Measurements from ENCODE around the gene TXNDC5. TPM values are rescaled to one million over a fixed set of nuclear protein-coding genes. Genes with fewer than 3 reads are reported as not detected.

TXNDC5 gene
- total RNA-seq, 2 donors from 2014 or later, result 123 to 128 TPM

- intact Hi-C loops (cut with DNase I), result no loop called here
- Histone ChIP-seq H3K9me3 (no peaks in the 10 kb centered on the region), H3K27me3 (replicated peaks; ENCODE audit: insufficient read depth) (no peaks in the 10 kb centered on the region), H3K4me3 (no peak overlapping the region), H3K27ac (no peak overlapping the region), H3K36me3 (peaks cover 6 to 16% of the 10 kb centered on the region in 2 donors), H3K4me1 (replicated peaks) (no peaks in the 10 kb centered on the region)
- WGBS, result 91% methylated on average over 13 of the region's 13 CpGs
- TF ChIP-seq CTCF (IDR thresholded peaks at IDR 0.05) (no peak), POLR2AphosphoS5 (IDR thresholded peaks at IDR 0.05) (no peak), POLR2A (IDR thresholded peaks at IDR 0.05) (no peak)
- DNase-seq (ENCODE audit: low spot score), result no peak
These were observed 30.4 kb downstream of the TXNDC5 start for GRCh38 chr6:7879980-7880717.

GRCh38 chr6:7879579-7879978, 31.0 kb downstream of the TXNDC5 start:
- Histone ChIP-seq H3K9me3 (no peaks in the 10 kb centered on the region), H3K4me3 (no peak overlapping the region), H3K27ac (no peak overlapping the region), H3K36me3 (peaks cover 3 to 16% of the 10 kb centered on the region in 2 donors), H3K27me3 (replicated peaks; ENCODE audit: insufficient read depth) (no peaks in the 10 kb centered on the region), H3K4me1 (replicated peaks) (no peaks in the 10 kb centered on the region)
- intact Hi-C loops (cut with DNase I), result no loop called here
- TF ChIP-seq POLR2A (IDR thresholded peaks at IDR 0.05) (no peak), POLR2AphosphoS5 (IDR thresholded peaks at IDR 0.05) (no peak), CTCF (IDR thresholded peaks at IDR 0.05) (no peak)
- DNase-seq (ENCODE audit: low spot score), result no peak
- 95% methylated on average over 6 of the region's 6 CpGs for WGBS

- no peak for DNase-seq (ENCODE audit: low spot score)
- no peaks in the 10 kb centered on the region for H3K27me3 ChIP-seq (replicated peaks; ENCODE audit: insufficient read depth)
- intact Hi-C loops (cut with DNase I), result no loop called here
- 94% methylated on average over 2 of the region's 2 CpGs for WGBS
- H3K4me3 ChIP-seq, result no peak overlapping the region
- no peak overlapping the region for H3K27ac ChIP-seq
- no peaks in the 10 kb centered on the region for H3K9me3 ChIP-seq
- TF ChIP-seq CTCF (IDR thresholded peaks at IDR 0.05), result no peak
- TF ChIP-seq POLR2AphosphoS5 (IDR thresholded peaks at IDR 0.05), result no peak
- no peak for TF ChIP-seq POLR2A (IDR thresholded peaks at IDR 0.05)
- peaks cover 0 to 16% of the 10 kb centered on the region in 2 donors for H3K36me3 ChIP-seq
- H3K4me1 ChIP-seq (replicated peaks), result no peaks in the 10 kb centered on the region
These were observed 31.5 kb downstream of the TXNDC5 start for GRCh38 chr6:7879043-7879442.

DNA sequence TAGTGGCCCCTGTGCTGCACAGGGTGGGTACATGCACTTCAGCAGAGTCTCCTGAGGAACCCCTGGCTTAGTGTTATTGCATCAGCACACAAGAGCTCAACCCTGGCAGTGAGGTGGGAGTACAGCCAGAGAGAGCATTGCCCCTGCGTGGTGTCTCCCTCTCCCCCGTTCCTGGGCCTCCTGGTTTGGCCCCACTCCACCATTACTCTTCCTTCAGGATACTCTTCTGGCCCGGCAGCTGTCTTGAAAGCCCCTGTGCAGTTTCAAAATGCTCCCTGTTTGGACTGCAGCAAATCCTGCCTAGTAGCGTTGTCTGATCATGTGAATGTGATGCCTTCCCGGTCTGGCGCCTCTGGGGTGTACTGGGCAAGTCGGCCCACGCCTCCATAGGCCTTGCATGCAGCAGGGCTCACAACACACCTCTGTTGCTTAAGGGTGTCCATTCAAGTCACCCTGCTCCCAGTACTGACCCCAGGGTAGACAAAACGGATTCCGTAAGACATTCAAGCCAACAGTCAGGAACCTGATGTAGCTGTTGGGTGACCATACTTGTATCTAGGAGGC, 32.1 kb downstream of the TXNDC5 start:
- no peaks in the 10 kb centered on the region for H3K9me3 ChIP-seq
- no peak for DNase-seq (ENCODE audit: low spot score)
- no peaks in the 10 kb centered on the region for H3K27me3 ChIP-seq (replicated peaks; ENCODE audit: insufficient read depth)
- peaks cover 0 to 13% of the 10 kb centered on the region in 2 donors for H3K36me3 ChIP-seq
- 71% methylated on average over 7 of the region's 10 CpGs for WGBS
- no peak overlapping the region for H3K27ac ChIP-seq
- intact Hi-C loops (cut with DNase I), result no loop called here
- TF ChIP-seq POLR2A (IDR thresholded peaks at IDR 0.05), result no peak
- H3K4me3 ChIP-seq, result no peak overlapping the region
- H3K4me1 ChIP-seq (replicated peaks), result no peaks in the 10 kb centered on the region

DNA sequence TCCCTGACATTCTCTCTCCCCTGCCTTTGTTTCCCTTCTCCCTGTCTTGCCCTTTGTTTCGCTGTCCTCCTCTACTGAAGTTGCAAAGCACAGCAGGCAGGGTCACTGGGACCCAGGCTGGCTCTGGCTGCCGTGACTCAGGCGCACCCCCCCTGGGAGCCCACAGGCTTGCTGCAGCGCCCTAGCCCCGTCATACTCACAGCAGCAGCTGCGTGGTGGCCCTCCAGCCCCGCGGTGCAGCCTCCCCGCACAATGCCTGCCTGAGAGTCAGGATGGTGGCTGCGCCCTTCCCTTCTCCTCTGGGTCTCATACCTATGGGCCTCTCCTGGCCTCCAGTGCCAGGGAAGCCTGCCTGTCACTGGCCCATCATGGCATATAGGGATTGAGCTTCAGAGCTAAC, 41.7 kb downstream of the TXNDC5 start:
- Histone ChIP-seq H3K36me3 (no peaks in the 10 kb centered on the region), H3K4me1 (replicated peaks) (no peaks in the 10 kb centered on the region), H3K4me3 (no peak overlapping the region), H3K27ac (no peak overlapping the region), H3K27me3 (replicated peaks; ENCODE audit: insufficient read depth) (no peaks in the 10 kb centered on the region), H3K9me3 (no peaks in the 10 kb centered on the region)
- intact Hi-C loops (cut with DNase I), result no loop called here
- DNase-seq (ENCODE audit: low spot score), result no peak
- WGBS, result 86% methylated on average over 10 of the region's 10 CpGs
- TF ChIP-seq POLR2A (IDR thresholded peaks at IDR 0.05) (no peak), POLR2AphosphoS5 (IDR thresholded peaks at IDR 0.05) (no peak), CTCF (IDR thresholded peaks at IDR 0.05) (no peak)

Measured in prostate gland (tissue), 2 donors.